HepG2 (cell line): ENCODE data around the gene ULK3. TPM values are rescaled to one million over a fixed set of nuclear protein-coding genes. Genes with fewer than 3 reads are reported as not detected.

Experiments
- AGO2 ChIP-seq: fragments of 200-400 bp; formaldehyde crosslinking; optimal IDR thresholded peaks from 2 replicates; pipeline ENCODE3; 2017; ENCODE audit warnings: mild to moderate bottlenecking, low read depth, low read length, moderate library complexity
- ATF5 ChIP-seq: sonication (generic); formaldehyde crosslinking; IDR thresholded peaks from 2 replicates; pipeline ENCODE4 v1.4.0; 2020; ENCODE audit warnings: mild to moderate bottlenecking, low read depth, missing genetic modification reagents
- ATRX ChIP-seq: sonication (generic); formaldehyde crosslinking; IDR thresholded peaks from 2 replicates; pipeline ENCODE4 v1.4.0; 2020; ENCODE audit warnings: missing genetic modification reagents, borderline replicate concordance
- IKZF1 ChIP-seq: fragments of 450-650 bp; IDR thresholded peaks from 2 replicates; pipeline ENCODE4 v1.7.1; 2016
- KDM3A ChIP-seq: IDR thresholded peaks from 2 replicates; pipeline ENCODE4 v1.6.1; 2018; ENCODE audit warnings: low read depth, missing compliant biosample characterization
- MXD4 ChIP-seq: IDR thresholded peaks from 2 replicates; pipeline ENCODE4 v1.6.1; 2016; ENCODE audit warnings: mild to moderate bottlenecking, missing biosample characterization, missing genetic modification reagents
- NR2F1 ChIP-seq, 2 experiments: fragments of 450-650 bp in 1 of 2; formaldehyde crosslinking in 1 of 2; IDR thresholded peaks; 2 replicates each; pipeline versions ENCODE4 v1.5.0 to v1.6.1; 2016 to 2020; ENCODE audit warnings: mild to moderate bottlenecking in 1 of 2, missing compliant biosample characterization in 1 of 2, missing genetic modification reagents in 1 of 2, moderate library complexity in 1 of 2
- PHF5A ChIP-seq: IDR thresholded peaks from one replicate; pipeline ENCODE4 v1.6.1; 2018; ENCODE audit warnings: low read depth, missing genetic modification reagents; ENCODE audit not compliant: unreplicated experiment
- PRDM4 ChIP-seq: sonication (generic); formaldehyde crosslinking; IDR thresholded peaks from 2 replicates; pipeline ENCODE4 v1.9.0; 2021; ENCODE audit warnings: missing genetic modification reagents, borderline replicate concordance
- SATB2 ChIP-seq: sonication (generic); formaldehyde crosslinking; IDR thresholded peaks from 2 replicates; pipeline ENCODE4 v1.5.0; 2020; ENCODE audit warnings: missing genetic modification reagents
- TGIF2 ChIP-seq: IDR thresholded peaks from 2 replicates; pipeline ENCODE4 v1.6.1; 2016; ENCODE audit warnings: control low read depth, missing compliant biosample characterization
- TOPORS ChIP-seq: sonication (generic); formaldehyde crosslinking; IDR thresholded peaks from 2 replicates; pipeline ENCODE4 v1.8.0; 2023; ENCODE audit warnings: mild to moderate bottlenecking, missing genetic modification reagents
- ZBTB26 ChIP-seq: IDR thresholded peaks from 2 replicates; pipeline ENCODE4 v1.6.1; 2016; ENCODE audit warnings: missing compliant biosample characterization, missing genetic modification reagents, borderline replicate concordance
- ZFP62 ChIP-seq: sonication (generic); formaldehyde crosslinking; IDR thresholded peaks from 2 replicates; pipeline ENCODE4 v1.4.0; 2020; ENCODE audit warnings: missing genetic modification reagents
- ZNF296 ChIP-seq: sonication (generic); formaldehyde crosslinking; conservative IDR thresholded peaks from 2 replicates; pipeline ENCODE4 v1.5.0; 2020; ENCODE audit warnings: mild to moderate bottlenecking, missing genetic modification reagents
- ZNF639 ChIP-seq: conservative IDR thresholded peaks from 2 replicates; pipeline ENCODE4 v1.6.1; 2018; ENCODE audit warnings: missing genetic modification reagents
- ZNF772 ChIP-seq: sonication (generic); formaldehyde crosslinking; IDR thresholded peaks from 2 replicates; pipeline ENCODE4 v1.5.0; 2020; ENCODE audit warnings: mild to moderate bottlenecking, missing genetic modification reagents
- ZNF800 ChIP-seq: sonication (generic); formaldehyde crosslinking; IDR thresholded peaks from 2 replicates; pipeline ENCODE4 v1.4.0; 2020; ENCODE audit warnings: missing genetic modification reagents
- ZUFSP ChIP-seq: sonication (generic); formaldehyde crosslinking; IDR thresholded peaks from 2 replicates; pipeline ENCODE4 v1.9.0; 2021; ENCODE audit warnings: missing genetic modification reagents, mild to moderate bottlenecking, borderline replicate concordance
- polyA plus RNA-seq, 8 experiments: library from polyadenylated mRNA; depleted of rRNA in 3 of 8; stranded (reverse) in 7 of 8; unstranded in 1 of 8; fragments of >200 nt; fragmentation: Illumina TruSeq in 4 of 8; extraction: Trizol in 4 of 8; gene quantifications; 2 replicates each; pipeline versions ENCODE4 v1.2.1 to v1.2.3, GENCODE V29; 2011 to 2016; ENCODE audit warnings: low read depth in 4 of 8, missing spikeins in 1 of 8, mixed read lengths in 1 of 8; ENCODE audit not compliant: insufficient read depth in 1 of 8
- total RNA-seq, 5 experiments: library from RNA; depleted of rRNA; stranded (reverse); fragments of >200 nt; fragmentation: Illumina TruSeq; extraction: Trizol; gene quantifications; 2 replicates each; pipeline ENCODE4 v1.2.3, GENCODE V29; 2016; ENCODE audit warnings: low read depth in 1 of 5

ULK3 gene
- total and polyA plus RNA-seq, 2 of the 13 experiments (the other 11 are each of a cell fraction or from before 2014, with no cell fraction given): 15.2 to 23.7 TPM

- no peak for TF ChIP-seq ZBTB26 (CRISPR knock-in tag)
- no peak for TF ChIP-seq AGO2
- TF ChIP-seq NR2F1 (CRISPR knock-in tag; IDR thresholded peaks at IDR 0.05): no peak
- no peak for TF ChIP-seq IKZF1
- TF ChIP-seq ZNF296 (CRISPR knock-in tag): no peak
- no peak for TF ChIP-seq PHF5A (CRISPR knock-in tag)
- no peak for TF ChIP-seq SATB2 (CRISPR knock-in tag)
- no peak for TF ChIP-seq KDM3A (CRISPR knock-in tag)
- no peak for TF ChIP-seq ZFP62 (CRISPR knock-in tag)
- TF ChIP-seq PRDM4 (CRISPR knock-in tag): no peak
- 0 out of 2 replicates have a peak, but pooled peaks have one; percentile 39 for TF ChIP-seq TGIF2 (CRISPR knock-in tag)
- no peak for TF ChIP-seq ZNF800 (CRISPR knock-in tag)
- TF ChIP-seq ZNF772 (CRISPR knock-in tag): no peak
- TF ChIP-seq MXD4 (CRISPR knock-in tag): peak; percentile 29; the same call in 1 of the 2 replicates
- no peak for TF ChIP-seq ZNF639 (CRISPR knock-in tag)
- TF ChIP-seq ZUFSP: no peak
- no peak for TF ChIP-seq TOPORS (CRISPR knock-in tag)
- TF ChIP-seq ATF5 (CRISPR knock-in tag): no peak
- TF ChIP-seq ATRX (CRISPR knock-in tag): no peak
Observed at GRCh38 chr15:74817370-74817737, 25.6 kb downstream of the ULK3 start (continued).
